NB4 (cell line): ENCODE results near the gene PCDHB1.
"Not testable (repeated sequence)": the region's sequence is repeated elsewhere in the genome, so short reads cannot be mapped to it uniquely, and the experiment has no call there.

Experiments used
- DNase-seq: peaks from one replicate; pipeline ENCODE4 v3.0.0; 2010; ENCODE audit warnings: low read depth
- H3K4me3 ChIP-seq: one replicate; pipeline ENCODE4 v1.5.1; 2011; ENCODE audit warnings: mild to moderate bottlenecking, low read depth, low read length, moderate library complexity
- MYC ChIP-seq: IDR thresholded peaks from 2 replicates; pipeline ENCODE4 v1.6.1; 2011; ENCODE audit warnings: low read depth, low read length
- POLR2A ChIP-seq: IDR thresholded peaks from 2 replicates; pipeline ENCODE4 v1.6.1; 2011; ENCODE audit warnings: mild to moderate bottlenecking; ENCODE audit not compliant: insufficient read length; ENCODE audit errors: extremely low read depth
- TF ChIP-seq, protein P1 (sequence below): IDR thresholded peaks from one replicate; pipeline ENCODE4 v1.5.1; 2012; ENCODE audit warnings: low read depth, low read length
- TF ChIP-seq, protein P2 (sequence below): IDR thresholded peaks from 2 replicates; pipeline ENCODE4 v1.6.1; 2011; ENCODE audit warnings: low read depth, low read length

PCDHB1 gene

DNA sequence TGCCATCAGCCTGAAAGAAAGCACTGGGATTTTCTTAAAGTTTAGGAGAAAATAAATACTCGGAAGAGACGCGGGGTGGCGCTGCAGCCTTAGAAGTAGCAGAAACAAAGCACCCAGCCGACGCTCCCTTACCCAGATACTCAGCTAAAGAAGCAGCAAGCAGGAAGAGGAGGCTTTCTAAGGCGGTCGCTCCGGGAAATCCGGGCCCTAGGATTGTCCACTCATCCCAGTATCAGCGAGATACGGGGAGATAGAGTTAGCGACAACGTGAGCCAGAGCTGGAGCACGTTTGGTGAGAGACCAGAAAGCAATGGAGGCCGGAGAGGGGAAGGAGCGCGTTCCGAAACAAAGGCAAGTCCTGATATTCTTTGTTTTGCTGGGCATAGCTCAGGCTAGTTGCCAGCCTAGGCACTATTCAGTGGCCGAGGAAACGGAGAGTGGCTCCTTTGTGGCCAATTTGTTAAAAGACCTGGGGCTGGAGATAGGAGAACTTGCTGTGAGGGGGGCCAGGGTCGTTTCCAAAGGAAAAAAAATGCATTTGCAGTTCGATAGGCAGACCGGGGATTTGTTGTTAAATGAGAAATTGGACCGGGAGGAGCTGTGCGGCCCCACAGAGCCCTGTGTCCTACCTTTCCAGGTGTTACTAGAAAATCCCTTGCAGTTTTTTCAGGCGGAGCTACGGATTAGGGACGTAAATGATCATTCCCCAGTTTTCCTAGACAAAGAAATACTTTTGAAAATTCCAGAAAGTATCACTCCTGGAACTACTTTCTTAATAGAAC, 43.5 kb downstream of the PCDHB1 start, which contains the start of gene PCDHB2:
PCDHB2 (plus strand) TSS at position 135 of the 782 bp plus-strand sequence; CDS start at position 311, 176 bp downstream.
- peak; percentile 61 for DNase-seq

DNA sequence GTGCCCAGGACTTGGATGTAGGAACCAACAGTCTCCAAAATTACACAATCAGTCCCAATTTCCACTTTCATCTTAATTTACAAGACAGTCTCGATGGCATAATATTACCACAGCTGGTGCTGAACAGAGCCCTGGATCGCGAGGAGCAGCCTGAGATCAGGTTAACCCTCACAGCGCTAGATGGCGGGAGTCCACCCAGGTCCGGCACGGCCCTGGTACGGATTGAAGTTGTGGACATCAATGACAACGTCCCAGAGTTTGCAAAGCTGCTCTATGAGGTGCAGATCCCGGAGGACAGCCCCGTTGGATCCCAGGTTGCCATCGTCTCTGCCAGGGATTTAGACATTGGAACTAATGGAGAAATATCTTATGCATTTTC, 44.1 kb downstream of the PCDHB1 start:
- no peak for DNase-seq
- TF ChIP-seq, protein P1, sequence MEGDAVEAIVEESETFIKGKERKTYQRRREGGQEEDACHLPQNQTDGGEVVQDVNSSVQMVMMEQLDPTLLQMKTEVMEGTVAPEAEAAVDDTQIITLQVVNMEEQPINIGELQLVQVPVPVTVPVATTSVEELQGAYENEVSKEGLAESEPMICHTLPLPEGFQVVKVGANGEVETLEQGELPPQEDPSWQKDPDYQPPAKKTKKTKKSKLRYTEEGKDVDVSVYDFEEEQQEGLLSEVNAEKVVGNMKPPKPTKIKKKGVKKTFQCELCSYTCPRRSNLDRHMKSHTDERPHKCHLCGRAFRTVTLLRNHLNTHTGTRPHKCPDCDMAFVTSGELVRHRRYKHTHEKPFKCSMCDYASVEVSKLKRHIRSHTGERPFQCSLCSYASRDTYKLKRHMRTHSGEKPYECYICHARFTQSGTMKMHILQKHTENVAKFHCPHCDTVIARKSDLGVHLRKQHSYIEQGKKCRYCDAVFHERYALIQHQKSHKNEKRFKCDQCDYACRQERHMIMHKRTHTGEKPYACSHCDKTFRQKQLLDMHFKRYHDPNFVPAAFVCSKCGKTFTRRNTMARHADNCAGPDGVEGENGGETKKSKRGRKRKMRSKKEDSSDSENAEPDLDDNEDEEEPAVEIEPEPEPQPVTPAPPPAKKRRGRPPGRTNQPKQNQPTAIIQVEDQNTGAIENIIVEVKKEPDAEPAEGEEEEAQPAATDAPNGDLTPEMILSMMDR = no peak
- TF ChIP-seq, protein P2, sequence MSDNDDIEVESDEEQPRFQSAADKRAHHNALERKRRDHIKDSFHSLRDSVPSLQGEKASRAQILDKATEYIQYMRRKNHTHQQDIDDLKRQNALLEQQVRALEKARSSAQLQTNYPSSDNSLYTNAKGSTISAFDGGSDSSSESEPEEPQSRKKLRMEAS = no peak
- no peak overlapping the region for H3K4me3 ChIP-seq

More for the DNA sequence above, 43.5 kb downstream of the PCDHB1 start, which contains the start of gene PCDHB2:
- no peak within 1 kb of the TSS for H3K4me3 ChIP-seq
- TF ChIP-seq MYC (no peak), POLR2A (peak; percentile 16)
- TF ChIP-seq, protein P1 = peak; percentile 37
- TF ChIP-seq, protein P2 = no peak

DNA sequence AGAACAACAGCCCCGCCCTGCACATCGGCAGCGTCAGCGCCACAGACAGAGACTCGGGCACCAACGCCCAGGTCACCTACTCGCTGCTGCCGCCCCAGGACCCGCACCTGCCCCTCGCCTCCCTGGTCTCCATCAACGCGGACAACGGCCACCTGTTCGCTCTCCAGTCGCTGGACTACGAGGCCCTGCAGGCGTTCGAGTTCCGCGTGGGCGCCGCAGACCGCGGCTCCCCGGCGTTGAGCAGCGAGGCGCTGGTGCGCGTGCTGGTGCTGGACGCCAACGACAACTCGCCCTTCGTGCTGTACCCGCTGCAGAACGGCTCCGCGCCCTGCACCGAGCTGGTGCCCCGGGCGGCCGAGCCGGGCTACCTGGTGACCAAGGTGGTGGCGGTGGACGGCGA, 45.0 kb downstream of the PCDHB1 start:
- H3K4me3 ChIP-seq, DNase-seq: not testable (repeated sequence)

DNA sequence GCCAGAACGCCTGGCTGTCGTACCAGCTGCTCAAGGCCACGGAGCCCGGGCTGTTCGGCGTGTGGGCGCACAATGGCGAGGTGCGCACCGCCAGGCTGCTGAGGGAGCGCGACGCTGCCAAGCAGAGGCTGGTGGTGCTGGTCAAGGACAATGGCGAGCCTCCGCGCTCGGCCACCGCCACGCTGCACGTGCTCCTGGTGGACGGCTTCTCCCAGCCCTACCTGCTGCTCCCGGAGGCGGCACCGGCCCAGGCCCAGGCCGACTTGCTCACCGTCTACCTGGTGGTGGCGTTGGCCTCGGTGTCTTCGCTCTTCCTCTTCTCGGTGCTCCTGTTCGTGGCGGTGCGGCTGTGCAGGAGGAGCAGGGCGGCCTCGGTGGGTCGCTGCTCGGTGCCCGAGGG, 45.4 kb downstream of the PCDHB1 start:
- not testable (repeated sequence) for DNase-seq, H3K4me3 ChIP-seq

DNA sequence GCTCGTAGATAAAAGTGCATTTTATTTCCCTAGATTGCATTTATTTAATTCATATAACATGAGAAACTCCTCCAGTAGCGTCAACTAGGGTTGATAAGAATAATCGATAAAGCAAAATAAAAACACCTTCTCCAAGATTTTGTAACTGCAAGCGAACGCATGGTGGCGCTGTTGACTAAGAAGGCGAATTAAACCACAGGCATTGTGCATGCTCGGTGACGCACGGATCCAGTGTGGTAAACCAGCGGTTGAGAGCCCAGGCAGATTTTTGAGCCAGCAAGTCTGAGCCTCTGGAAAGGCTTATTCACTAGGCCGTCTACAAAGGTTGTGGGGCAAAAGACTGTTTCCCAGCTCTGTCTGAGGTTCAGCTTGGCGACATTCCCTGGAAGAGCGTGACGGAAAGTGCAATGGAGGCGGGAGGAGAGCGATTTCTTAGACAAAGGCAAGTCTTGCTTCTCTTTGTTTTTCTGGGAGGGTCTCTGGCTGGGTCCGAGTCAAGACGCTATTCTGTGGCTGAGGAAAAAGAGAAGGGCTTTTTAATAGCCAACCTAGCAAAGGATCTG, 49.1 kb downstream of the PCDHB1 start, which contains the start of gene PCDHB3:
PCDHB3 (plus strand) TSS at position 231 of the 563 bp plus-strand sequence; CDS start at position 408, 177 bp downstream.
- TF ChIP-seq POLR2A = no peak
- TF ChIP-seq, protein P1 = peak; percentile 66
- TF ChIP-seq, protein P2 = peak; percentile 76
- H3K4me3 ChIP-seq = peak within 1 kb of the TSS; percentile 14
- DNase-seq = peak; percentile 82

DNA sequence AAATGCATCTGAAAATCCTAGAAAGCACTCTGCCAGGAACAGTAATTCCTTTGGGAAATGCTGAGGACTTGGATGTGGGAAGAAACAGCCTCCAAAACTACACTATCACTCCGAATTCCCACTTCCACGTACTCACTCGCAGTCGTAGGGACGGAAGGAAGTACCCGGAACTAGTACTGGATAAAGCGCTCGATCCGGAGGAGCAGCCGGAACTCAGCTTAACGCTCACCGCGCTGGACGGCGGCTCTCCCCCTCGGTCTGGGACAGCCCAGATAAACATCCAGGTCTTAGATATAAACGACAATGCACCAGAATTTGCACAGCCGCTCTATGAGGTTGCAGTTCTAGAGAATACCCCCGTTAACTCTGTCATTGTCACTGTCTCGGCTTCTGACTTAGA, 49.9 kb downstream of the PCDHB1 start:
- no peak overlapping the region for H3K4me3 ChIP-seq
- DNase-seq = no peak
- no peak for TF ChIP-seq POLR2A
- TF ChIP-seq, protein P2 = no peak
- TF ChIP-seq MYC = no peak
- TF ChIP-seq, protein P1 = no peak

DNA sequence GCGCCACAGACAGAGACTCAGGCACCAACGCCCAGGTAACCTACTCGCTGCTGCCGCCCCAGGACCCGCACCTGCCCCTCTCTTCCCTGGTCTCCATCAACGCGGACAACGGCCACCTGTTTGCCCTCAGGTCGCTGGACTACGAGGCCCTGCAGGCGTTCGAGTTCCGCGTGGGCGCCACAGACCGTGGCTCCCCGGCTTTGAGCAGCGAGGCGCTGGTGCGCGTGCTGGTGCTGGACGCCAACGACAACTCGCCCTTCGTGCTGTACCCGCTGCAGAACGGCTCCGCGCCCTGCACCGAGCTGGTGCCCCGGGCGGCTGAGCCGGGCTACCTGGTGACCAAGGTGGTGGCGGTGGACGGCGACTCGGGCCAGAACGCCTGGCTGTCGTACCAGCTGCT, 50.9 kb downstream of the PCDHB1 start:
- DNase-seq, H3K4me3 ChIP-seq: not testable (repeated sequence)

DNA sequence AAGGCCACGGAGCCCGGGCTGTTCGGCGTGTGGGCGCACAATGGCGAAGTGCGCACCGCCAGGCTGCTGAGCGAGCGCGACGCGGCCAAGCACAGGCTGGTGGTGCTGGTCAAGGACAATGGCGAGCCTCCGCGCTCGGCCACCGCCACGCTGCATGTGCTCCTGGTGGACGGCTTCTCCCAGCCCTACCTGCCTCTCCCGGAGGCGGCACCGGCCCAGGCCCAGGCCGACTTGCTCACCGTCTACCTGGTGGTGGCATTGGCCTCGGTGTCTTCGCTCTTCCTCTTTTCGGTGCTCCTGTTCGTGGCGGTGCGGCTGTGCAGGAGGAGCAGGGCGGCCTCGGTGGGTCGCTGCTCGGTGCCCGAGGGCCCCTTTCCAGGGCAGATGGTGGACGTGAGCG, 51.3 kb downstream of the PCDHB1 start:
- DNase-seq, H3K4me3 ChIP-seq: not testable (repeated sequence)
